Left forelimb (tissue), 1 donor: ENCODE measurements around the gene REXO1.

Source experiments
- DNase-seq: peaks from one replicate; pipeline ENCODE4 v3.0.0-alpha.2; 2018; ENCODE audit warnings: low spot score

REXO1 gene

DNA sequence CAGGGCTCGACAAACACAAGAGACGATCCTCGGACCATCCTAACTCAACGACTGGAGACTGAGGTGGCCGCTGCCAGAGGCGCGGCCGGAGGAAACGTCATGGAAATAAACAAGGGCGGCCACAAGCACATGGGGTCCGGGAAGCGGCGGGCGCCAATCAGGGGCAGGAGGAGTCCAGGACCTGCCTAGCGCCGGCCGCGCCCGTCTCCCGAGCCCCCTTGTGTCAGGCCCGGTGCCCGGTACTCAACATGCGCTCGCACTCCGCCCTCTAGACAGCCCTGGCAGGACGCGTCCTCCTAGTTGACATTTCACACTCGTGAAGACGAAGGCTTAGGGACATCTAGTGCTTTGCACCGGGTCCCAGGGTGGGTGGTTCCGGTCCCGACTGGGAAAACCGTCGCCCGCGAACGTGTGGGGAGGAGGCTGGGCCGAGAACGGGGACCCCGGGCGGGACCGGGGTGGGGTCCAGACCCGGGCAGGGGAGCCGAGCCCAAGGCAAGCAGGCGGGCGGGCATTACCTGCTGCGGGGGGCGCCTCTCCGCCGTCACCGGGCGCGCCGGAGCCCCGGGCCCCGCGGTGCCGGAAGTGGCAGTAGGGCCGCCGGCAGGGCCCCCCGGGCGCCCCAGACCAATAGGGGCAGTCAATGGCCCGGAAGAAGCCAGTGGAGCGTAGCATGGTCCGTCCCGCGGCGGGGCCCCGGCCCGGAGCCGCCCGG, 442 bp downstream of the REXO1 start:
- DNase-seq = no peak

DNA sequence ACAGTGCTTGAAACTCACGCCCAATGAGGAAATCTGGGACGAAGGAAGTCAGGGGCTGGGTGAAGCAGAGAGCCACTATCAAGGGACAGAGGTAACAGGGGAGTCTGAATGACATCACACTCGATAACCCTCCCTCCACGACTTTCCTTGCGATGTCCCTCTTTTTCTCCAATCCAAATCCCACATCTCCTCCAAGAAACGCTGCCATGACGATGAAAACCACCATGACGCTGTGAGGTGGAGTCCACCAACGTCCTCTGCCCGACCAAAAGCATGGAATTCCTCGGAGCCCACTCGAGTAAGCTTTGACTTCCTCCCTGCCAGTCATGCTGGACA, 967 bp downstream of the REXO1 start:
- no peak for DNase-seq

DNA sequence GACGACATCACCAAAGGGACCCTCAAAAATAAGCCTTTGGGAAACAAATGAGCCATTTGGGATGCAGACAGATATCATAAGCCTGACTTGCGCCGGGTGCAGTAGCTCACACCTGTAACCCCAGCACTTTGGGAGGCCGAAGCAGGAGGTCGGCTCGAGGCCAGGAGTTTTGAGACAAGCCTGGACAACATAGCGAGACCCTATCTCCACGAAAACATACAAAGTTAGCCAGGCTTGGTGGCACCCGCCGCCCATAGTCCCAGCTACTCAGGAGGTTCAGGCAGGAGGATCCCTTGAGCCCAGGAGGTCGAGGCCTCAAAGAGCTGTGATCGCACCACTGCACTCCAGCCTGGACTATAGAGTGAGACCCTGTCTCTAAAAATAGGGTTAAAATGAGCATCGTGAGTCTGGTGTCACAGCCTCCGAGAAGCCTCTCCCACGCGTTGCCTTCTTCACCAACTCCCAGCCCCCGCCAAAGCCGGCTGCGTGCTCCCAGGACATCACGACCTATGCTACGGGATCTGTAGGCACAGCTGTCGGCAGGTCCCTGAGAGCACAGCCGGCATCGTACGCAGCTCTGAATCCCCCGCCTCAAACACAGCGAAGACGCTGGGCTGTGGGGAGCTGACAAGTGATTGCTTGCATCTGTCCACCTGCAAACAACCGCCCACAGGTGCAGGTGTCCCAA, 1.6 kb downstream of the REXO1 start:
- no peak for DNase-seq

DNA sequence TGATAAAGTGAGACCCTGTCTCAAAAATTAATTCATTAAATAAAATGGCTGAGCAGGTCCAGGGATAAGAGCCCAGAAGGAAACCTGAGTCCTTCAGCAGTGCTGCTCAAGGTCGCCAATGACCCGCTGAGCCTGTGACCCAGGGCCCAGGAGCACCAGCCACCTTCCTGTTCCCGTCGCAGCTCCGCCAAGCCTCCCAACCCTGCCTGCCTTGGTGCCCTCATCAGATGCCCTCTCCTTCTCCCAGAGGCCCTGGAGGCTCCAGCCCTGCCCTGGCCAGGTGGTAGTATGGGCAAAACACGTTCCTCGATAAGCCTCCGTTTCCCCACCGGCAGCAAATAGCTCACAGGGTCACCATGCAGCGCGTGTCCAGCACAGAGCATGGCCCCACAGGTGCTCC, 2.6 kb downstream of the REXO1 start:
- no peak for DNase-seq

DNA sequence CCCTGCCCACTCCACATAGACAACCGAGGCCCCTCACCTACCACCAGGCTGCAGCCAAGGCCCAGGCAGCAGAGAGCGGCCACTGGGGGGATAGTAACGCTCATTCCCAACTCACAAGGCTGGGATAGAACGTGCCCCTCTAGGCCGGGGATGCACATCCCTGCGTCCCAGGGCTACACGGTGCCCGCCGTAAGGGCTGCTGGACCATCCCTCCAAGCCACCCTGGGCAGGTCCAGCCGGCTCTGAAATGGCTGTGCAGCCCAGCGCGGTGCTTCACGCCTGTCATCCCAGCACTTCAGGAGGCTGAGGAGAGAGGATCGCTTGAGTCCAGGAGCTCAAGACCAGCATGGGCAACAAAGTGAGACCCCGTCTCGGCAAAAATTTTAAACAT, 3.2 kb downstream of the REXO1 start:
- DNase-seq = no peak

DNA sequence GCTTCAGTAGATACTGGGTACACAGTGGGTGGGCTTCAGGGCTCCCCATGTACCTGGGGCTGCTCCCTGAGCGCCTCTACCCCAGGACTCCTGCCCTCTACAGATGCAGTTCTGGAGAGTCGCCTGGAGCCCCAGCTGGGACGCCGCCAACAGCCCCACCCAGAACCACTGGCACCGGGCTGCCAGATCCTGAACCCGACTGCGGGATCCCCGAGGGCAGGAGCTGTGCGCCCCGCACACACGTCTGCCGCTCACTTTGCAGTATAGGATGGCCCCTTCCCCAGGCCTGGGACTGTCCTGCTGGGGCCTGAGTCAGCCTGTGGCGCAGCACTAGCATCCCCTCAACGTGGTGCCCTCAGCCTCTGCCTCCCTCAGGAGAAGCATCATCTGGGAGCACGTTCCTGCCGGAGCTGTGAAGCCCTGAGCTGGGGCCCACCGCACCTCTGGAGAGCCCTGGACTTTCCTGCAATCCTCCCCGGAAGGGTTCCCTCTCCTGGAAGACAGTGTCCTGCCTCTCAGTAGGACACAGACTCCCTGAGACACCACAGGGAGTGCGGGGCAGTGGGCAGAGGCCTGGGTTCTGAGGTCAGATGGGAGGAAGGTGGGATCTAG, 3.7 kb downstream of the REXO1 start:
- DNase-seq = no peak

DNA sequence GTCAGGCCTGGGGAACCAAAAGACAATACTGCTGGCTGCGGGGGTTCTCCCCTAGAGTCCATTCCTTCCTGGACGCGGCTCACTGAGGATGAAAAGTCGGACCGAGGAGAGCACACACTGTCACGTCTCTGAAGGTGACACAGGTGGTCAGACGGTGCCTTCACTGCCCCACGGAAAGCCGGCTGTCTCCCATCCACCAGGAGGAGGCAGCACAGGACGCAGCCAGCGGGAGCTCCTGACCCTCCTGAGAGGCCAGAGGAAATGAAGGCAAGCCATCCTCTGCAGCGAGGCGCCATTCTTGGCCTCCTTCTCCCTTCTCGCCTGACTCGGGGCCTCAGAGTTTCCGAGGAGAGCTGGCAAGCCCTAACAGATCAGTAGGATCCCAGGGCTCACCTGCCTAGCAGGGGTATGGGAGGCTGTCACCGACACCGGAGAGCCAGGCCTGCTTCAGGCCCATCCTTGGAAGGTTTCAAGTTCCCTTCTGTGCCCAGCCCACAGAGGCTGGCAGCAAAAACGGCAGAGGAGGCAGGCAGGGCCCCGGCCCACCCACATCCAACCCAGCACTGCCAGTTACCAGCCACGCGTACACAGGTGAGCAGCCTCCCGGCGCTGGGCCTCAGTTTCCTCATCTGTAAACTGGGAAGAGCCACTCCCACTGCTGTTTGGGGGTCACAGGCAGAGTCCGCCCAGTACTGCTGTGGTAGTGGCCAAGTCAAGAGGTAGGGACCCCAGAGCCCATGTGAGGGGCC, 4.5 kb downstream of the REXO1 start:
- DNase-seq = no peak

DNA sequence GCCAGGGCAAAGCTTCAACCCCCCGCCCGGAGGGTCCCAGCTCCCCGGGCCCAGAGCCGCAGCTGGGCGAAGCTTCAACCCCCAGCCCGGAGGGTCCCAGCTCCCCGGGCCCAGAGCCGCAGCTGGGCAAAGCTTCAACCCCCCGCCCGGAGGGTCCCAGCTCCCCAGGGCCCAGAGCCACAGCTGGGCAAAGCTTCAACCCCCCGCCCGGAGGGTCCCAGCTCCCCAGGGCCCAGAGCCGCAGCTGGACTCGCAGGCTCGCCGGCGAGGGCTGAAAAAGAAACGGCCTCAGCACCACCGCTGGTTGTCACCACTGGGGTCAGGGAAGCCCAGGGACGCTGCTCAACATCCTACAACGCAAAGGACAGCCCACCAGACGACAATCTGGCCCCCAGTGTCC, 5.2 kb downstream of the REXO1 start:
- DNase-seq = no peak

DNA sequence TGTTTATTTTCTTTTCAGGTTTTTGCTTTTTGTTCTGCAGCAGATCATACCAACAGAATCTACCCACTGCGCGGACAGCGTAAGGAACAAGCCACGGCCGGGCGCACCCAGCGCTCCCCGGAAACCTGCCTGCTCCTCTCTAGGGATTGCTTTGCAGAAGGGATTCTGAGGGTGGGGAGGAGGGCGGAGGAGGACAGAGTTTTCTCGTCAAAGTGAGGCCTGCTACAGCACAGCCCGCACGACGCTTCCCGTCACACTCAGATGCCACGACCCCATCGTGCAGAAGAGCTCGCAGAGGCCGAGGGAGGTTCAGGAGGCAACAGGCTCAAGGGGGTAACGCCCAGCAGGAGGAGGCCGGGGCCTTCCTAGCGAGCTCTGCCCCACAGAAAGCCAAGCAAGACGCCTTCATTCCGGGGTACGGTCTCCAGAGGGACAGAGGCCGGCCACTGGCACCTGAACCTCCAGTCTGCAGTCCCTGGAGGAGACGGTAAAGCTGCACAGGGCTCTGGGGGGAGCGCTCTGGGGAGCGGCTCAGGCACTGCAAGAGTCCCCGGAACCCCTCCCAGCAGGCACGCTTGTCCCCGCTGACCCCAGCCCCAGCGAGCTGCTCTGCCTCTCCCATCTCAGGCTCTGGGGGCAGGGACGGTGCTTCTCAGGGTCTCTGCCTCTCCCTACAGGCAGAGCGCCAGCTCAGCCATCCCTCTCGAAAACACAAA, 6.9 kb downstream of the REXO1 start:
- no peak for DNase-seq

DNA sequence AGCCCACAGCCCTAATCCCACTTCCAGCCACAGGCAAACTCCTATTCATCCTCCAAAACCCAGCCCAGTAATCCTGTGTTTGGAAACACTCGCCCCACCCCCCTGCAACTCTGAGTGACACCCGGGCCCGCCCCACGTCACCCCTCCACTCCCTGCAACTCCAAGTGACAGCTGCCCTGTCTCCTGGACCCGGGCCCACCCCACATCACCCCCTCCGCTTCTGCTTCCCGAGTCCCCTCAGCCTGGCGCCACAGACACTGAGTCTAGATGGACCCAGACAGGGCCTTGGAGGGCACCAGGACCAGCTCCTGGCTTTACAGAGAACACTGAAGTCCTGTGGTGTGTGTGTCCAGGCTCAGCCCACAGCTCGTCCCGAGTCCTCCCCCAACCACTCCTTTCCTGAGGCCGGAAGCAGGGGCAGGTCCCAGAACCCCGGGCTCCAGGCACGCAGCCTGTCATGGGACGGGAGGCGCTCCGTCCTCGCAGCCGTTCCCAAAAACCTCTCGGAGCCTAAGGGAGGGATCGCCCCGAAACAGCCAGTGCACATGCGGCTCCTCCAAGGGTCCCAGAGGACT, 7.7 kb downstream of the REXO1 start:
- no peak for DNase-seq

DNA sequence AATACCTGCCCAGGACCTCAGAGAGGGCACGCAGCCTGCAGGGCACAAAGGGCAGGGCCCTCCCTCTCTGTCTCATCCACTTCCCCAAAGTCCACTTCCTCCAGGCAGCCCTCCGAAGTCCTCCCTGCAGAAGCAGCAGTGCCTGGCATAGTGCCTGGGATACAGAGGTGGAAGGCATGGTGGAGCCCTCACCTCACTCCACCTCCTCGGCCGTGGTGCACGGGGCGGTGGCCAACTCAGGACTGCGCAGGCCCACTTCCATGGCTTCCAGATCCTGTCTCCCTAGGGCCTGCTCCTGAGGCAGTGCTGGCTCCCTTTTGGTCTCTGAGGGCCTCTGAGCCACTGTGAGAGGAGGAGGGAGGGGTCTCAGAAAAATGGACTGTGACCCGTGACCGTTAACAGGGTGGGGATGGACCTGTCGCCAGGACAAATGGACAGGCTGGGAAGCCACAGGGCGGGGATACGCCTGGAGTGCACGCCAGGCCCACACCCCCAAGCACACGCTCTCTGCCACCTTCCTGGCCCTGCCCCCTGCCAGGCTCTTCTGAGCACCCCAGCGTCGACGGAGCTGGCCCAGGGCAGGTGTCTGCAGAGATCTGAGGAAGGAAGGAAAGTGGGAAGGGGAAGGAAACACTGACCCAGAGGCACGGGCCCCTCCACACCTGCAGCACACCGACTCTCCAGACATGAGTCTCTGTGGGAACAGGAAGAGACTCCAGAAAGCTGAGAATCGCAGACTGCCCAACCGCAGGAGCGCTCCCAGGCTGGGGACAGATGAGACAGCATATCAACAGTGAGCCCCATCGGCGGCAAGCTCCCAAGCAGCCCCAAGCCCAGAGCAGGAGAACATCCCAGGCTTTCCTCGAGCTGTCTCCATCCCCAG, 8.4 kb downstream of the REXO1 start:
- no peak for DNase-seq

DNA sequence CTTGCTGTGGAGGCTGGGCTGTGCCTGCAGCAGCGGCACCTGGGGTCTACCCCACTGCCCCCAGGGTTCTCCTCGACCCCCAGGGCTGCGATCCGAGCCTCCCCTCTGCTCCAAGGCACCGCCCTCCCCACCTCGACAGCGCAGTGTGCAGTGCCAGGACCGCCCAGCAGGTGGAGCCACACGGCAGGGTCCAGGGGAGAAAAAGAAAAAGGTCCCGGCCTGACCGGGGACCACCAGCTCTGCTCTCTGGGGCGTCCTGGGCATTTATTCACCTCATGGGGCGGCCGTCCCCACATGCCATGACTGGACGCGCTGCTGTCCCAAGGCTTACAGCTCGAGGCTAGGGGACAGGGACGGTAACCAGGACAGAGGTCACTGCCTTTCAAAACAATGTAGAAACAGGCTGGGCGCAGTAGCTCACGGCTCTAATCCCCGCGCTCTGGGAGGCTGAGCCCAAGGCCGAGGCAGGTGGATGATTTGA, 10.6 kb downstream of the REXO1 start:
- no peak for DNase-seq

DNA sequence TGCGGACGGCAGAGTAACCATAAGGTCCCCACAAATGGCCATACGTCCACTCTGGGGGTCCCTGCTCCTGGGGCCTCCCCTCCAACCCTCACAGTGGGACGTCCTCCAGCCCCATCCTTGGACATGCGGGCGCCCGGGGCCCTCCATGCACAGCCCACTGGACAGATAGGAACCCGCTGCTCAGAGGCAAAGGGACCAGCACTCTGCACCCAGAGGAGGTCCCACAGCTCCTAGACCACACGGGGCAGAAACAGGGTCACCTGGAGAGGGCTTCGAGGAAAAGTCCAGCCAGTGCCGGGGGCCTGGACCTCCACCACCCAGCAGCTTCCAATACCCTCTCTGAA, 11.1 kb downstream of the REXO1 start:
- no peak for DNase-seq

DNA sequence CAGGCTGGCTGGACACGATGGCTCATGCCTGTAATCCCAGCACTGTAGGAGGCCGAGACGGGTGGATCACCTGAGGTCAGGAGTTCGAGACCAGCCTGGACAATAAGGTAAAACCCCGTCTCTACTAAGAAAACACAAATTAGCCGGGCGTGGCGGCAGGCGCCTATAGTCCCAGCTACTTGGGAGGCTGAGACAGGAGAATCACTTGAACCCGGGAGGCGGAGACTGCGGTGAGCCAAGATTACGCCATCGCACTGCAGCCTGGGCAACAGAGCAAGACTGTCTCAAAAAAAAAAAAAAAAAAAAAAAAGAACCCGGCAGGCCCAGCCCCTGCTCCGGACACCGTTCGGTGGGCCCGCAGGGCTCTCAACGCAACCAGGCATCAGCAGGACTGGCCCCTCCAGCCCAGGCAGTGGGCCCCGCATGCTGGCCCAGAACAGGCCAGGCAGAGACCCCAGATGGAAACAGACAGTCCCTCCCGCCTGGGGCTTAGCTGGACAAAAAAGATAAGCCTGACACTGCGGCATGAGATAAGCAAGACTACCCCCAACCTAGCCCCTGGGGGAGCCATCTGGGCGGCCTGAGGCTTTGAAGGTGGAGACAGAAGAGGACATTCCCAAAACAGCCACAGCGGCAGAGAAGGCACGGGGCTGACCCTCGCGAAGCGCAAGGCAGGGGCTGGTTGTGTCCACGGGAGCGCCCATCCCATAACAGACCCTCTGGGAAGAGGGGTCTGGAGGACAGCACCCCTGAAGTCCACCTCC, 11.6 kb downstream of the REXO1 start:
- no peak for DNase-seq

DNA sequence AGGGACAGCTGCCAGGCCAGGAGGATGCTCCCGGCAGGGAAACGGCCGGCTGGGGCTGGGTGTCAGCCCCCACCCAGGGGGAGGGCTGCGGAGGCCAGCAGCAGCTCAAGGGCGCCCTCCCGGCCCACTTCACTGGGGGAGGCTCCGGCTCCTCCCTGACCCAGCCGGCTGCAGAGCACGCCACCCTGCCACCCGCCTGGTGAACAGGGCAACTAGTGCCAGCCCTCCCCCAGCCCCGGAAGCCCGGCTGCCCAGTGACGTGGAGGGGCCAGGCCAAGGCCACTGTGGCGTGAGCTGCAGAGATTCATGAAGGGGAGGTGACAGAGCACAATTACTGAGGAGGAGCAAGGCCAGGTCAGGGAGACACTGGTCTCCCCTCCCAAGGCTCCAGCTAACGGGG, 14.7 kb downstream of the REXO1 start:
- DNase-seq = no peak

DNA sequence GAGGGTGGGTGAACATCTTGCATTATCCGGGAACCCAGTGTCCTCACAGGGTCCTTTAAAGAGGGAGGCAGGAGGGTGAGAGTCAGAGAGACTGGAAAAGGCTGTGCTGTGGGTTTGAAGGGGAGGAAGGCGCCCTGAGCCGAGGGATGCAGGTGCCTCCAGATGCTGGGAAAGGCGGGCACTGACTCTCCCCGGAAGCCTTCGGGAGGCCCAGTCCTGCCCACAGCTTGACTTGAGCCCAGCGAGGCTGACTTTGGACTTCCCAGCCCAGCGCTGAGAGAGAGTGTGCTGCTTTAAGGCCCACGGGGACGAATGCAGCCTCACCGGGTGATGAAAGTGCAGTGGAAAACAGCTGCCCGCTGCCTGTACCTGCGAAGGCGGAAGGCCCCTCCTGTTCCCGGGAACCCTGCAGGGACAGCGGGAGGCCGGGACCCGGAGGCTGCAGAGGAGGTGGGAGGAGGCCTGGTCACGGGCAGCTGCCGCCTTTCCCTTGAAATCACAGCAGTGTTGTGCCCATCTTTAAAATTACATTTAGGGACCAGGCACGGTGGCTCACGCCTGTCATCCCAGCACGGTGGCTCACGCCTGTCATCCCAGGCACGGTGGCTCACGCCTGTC, 16.1 kb downstream of the REXO1 start:
- no peak for DNase-seq

DNA sequence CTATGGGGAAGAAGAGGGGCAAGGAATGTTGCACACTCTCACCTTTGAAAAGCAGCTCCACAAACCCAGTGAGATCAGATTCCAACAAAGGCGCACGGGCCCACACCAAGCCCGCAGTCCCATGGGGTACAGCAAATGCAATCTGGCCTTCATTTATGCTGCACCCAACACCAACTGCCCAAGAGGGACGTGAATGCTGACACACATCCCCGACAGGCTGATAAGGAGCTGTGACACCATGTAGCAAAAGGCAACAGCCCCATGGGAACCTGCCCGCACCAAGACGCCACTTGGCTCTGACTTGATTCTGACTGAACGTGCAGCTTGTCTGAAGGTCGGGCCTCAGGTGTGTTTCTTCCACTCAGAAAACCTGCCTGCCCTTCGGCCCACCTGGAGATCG, 17.3 kb downstream of the REXO1 start:
- DNase-seq = no peak

DNA sequence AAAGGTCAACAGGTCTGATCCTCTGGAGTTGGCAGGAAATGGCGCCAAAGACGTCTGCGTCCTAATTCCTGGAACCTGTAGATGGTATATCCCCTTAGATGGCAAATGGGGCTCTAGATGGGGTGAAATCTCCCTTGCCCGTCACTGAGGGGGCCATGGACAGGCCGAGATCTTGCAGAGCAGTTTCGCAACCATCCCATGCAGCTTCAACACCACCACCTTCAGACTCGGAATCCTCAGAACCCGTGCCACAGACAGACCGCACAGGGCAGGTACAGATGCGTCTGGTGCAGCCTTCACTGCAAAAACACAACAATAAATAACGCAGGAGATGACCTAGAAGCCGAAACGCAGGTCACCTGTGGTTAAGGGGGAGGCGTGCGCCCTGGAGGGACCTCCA, 17.7 kb downstream of the REXO1 start:
- DNase-seq = no peak

DNA sequence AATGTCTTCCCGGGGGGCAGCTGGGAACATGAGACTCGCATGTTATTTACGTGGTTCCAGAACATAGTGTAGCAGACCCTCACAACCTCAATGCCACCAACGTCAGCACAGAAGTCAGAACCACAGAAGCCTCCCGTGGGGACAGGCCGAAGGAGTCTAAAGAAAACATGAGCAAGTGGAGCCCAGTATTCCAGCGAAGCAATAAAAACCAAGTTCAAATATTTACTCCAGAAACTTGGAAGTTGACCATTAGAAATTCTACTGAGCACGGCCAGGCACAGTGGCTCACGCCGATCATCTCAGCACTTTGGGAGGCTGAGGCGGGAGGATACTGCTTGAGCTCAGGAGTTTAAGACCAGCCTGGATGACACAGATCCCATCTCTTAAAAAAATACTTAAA, 18.3 kb downstream of the REXO1 start:
- DNase-seq = no peak
